ENCODE data around the gene TSKU. TPM values are rescaled to one million over a fixed set of nuclear protein-coding genes. Genes with fewer than 3 reads are reported as not detected.
A peak's percentile ranks its signal among the peaks of the same experiment; 100 is the strongest.

The TSKU gene
- total and polyA plus RNA-seq, 2 experiments from 2014 or later: 11.7 to 31.1 TPM

GRCh38 chr11:76793391-76794291, 10.5 kb downstream of the TSKU start:
- peaks cover 6% of the 10 kb centered on the region for H3K27me3 Mint-ChIP-seq (ENCODE audit: insufficient read depth, low read depth, poor library complexity)
- Histone ChIP-seq H3K4me3 (no peak overlapping the region), H3K27ac (ENCODE audit: low read depth) (peak overlapping the region; percentile 69; the same call in 1 of the 2 replicates), H2AFZ (no peak overlapping the region), H3K4me1 (ENCODE audit: insufficient read depth) (peaks cover 11% of the 10 kb centered on the region), H3K79me2 (replicated peaks; ENCODE audit: insufficient read depth) (peaks cover 60% of the 10 kb centered on the region), H3K4me2 (peak overlapping the region; percentile 48; the same call in 1 of the 2 replicates), H4K20me1 (replicated peaks; ENCODE audit: insufficient read depth) (peaks cover 5% of the 10 kb centered on the region; the same call in 1 of the 2 replicates), H3F3A (replicated peaks; ENCODE audit: low read depth) (no peaks in the 10 kb centered on the region), H3K27me3 (ENCODE audit: insufficient read depth) (no peaks in the 10 kb centered on the region), H3K36me3 (ENCODE audit: insufficient read depth) (peaks cover 5% of the 10 kb centered on the region; the same call in 1 of the 2 replicates), H3K9me2 (ENCODE audit: insufficient read depth) (no peaks in the 10 kb centered on the region)
- TF ChIP-seq NANOG (IDR thresholded peaks at IDR 0.05; ENCODE audit: borderline replicate concordance) (no peak), CREB1 (CRISPR knock-in tag; IDR thresholded peaks at IDR 0.05; ENCODE audit: low read depth) (no peak)
- no peak overlapping the region for H3K4me3 Mint-ChIP-seq
- DNase-seq (ENCODE audit: low spot score): no peak
- no peak overlapping the region for H3K27ac Mint-ChIP-seq
- ATAC-seq: peak; percentile 63
- H3K9me3 Mint-ChIP-seq: peaks cover 31% of the 10 kb centered on the region
- H3K36me3 Mint-ChIP-seq (ENCODE audit: low read depth): peaks cover 52% of the 10 kb centered on the region
- peaks cover 44% of the 10 kb centered on the region for H3K4me1 Mint-ChIP-seq

DNA sequence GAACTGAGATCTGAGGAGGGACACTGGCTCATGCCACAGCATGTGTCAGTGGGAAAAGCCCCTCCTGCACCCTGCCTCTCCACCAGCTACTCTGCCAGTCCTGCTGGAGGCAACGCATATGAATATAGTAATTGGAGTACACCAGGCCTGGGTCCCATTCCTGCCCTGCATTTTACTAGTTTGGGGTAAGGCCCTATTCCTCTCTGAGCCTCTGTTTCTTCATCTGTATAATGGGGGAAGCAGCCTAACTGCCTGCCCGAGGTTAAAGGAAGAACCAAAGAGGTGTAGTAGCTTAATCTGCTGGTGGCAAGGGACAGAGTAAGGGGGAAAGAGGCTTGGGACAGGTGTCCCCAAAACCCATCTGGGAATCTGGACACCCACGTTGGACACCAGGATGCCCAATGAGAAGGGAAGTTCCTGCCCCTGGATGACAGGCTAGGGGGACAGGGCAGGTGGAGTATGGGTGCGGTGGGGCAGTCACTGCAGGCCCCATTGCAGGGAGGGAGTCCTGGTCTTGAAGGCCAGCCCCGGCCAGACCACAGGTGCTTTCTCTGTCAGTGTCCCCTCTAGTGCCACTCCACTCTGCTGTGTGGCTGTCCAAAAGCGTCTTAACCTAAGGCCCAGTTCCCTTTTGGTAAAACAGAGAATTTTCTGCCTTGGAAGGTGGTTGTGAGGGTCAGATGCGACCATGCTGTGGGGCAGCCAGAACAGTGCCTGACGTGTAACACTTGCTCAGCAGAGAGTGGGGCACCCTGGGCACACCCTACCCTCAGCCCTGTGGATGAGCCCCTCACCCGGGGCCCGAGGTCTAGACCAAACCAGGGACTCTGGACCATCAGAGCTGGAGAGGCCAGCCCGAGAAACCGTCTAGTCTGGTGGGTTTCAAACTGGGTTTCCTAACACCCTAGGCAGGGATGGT, 11.5 kb downstream of the TSKU start:
- Mint-ChIP-seq H3K9me3 (peaks cover 31% of the 10 kb centered on the region), H3K4me1 (peaks cover 43% of the 10 kb centered on the region), H3K27ac (no peak overlapping the region), H3K36me3 (ENCODE audit: low read depth) (peaks cover 47% of the 10 kb centered on the region), H3K27me3 (ENCODE audit: insufficient read depth, low read depth, poor library complexity) (peaks cover 8% of the 10 kb centered on the region), H3K4me3 (no peak overlapping the region)
- Histone ChIP-seq H3K79me2 (replicated peaks; ENCODE audit: insufficient read depth) (peaks cover 51% of the 10 kb centered on the region), H3F3A (replicated peaks; ENCODE audit: low read depth) (no peaks in the 10 kb centered on the region), H4K20me1 (replicated peaks; ENCODE audit: insufficient read depth) (peaks cover 3% of the 10 kb centered on the region; the same call in 1 of the 2 replicates), H3K27me3 (ENCODE audit: insufficient read depth) (no peaks in the 10 kb centered on the region), H3K4me2 (no peak overlapping the region), H3K36me3 (ENCODE audit: insufficient read depth) (peaks cover 5% of the 10 kb centered on the region; the same call in 1 of the 2 replicates), H3K4me1 (ENCODE audit: insufficient read depth) (peaks cover 16% of the 10 kb centered on the region), H3K9me2 (ENCODE audit: insufficient read depth) (no peaks in the 10 kb centered on the region), H3K27ac (ENCODE audit: low read depth) (no peak overlapping the region), H2AFZ (no peak overlapping the region), H3K4me3 (no peak overlapping the region)
- ATAC-seq (no peak), DNase-seq (ENCODE audit: low spot score) (no peak)
- TF ChIP-seq ZNF114 (CRISPR knock-in tag; IDR thresholded peaks at IDR 0.05): no peak
- no peak for TF ChIP-seq EZH2 (IDR thresholded peaks at IDR 0.05; ENCODE audit: low read depth, unreplicated experiment)
- TF ChIP-seq JUNB (IDR thresholded peaks at IDR 0.05; ENCODE audit: unreplicated experiment): no peak
- TF ChIP-seq ZNF331 (CRISPR knock-in tag; IDR thresholded peaks at IDR 0.05; ENCODE audit: low read depth): no peak
- no peak for TF ChIP-seq CTCF (conservative IDR thresholded peaks at IDR 0.05; ENCODE audit: low read depth in 2 of 2)
- no peak for TF ChIP-seq ZNF462 (CRISPR knock-in tag; IDR thresholded peaks at IDR 0.05)

Data from GM23338 (cell line).